Loucy (cell line): ENCODE data around the gene PON2.

Experiments used
- H2AFZ ChIP-seq: fragments of 200-600 bp; sonication (generic); 2 replicates; pipeline ENCODE4 v1.6.0; 2016; ENCODE audit warnings: antibody characterized with exemption, mild to moderate bottlenecking, low read length, moderate library complexity
- H3F3A ChIP-seq: fragments of 200-600 bp; 2 replicates; pipeline ENCODE4 v1.6.0; 2016; ENCODE audit warnings: antibody characterized with exemption, low read depth, mild to moderate bottlenecking
- H3K27me3 ChIP-seq: fragments of 200-600 bp; sonication (generic); 2 replicates; pipeline ENCODE4 v1.6.1; 2014; ENCODE audit warnings: low read length, mild to moderate bottlenecking; ENCODE audit not compliant: insufficient read depth, poor library complexity, severe bottlenecking
- H3K36me3 ChIP-seq: fragments of 200-600 bp; sonication (generic); 2 replicates; pipeline ENCODE4 v1.6.1; 2016; ENCODE audit warnings: low read length; ENCODE audit not compliant: insufficient read depth
- H3K4me1 ChIP-seq: fragments of 200-600 bp; sonication (generic); 2 replicates; pipeline ENCODE4 v1.5.1; 2014; ENCODE audit warnings: low read length, mild to moderate bottlenecking; ENCODE audit not compliant: insufficient read depth, poor library complexity, severe bottlenecking
- H3K4me2 ChIP-seq: fragments of 200-600 bp; sonication (generic); 2 replicates; pipeline ENCODE4 v1.6.0; 2014; ENCODE audit warnings: antibody characterized with exemption, low read length, low read depth, mild to moderate bottlenecking; ENCODE audit not compliant: poor library complexity, severe bottlenecking
- H3K4me3 ChIP-seq: fragments of 200-600 bp; sonication (generic); 2 replicates; pipeline ENCODE4 v1.5.1; 2014; ENCODE audit warnings: low read length, mild to moderate bottlenecking, mixed read lengths; ENCODE audit not compliant: poor library complexity, severe bottlenecking
- H3K79me2 ChIP-seq: fragments of 200-600 bp; sonication (generic); 2 replicates; pipeline ENCODE4 v1.6.1; 2014; ENCODE audit warnings: low read length; ENCODE audit not compliant: insufficient read depth
- H3K9ac ChIP-seq: fragments of 200-600 bp; sonication (generic); 2 replicates; pipeline ENCODE4 v1.6.0; 2014; ENCODE audit warnings: mild to moderate bottlenecking, low read depth, low read length, moderate library complexity; ENCODE audit not compliant: poor library complexity, severe bottlenecking
- H3K9me2 ChIP-seq: fragments of 200-600 bp; sonication (generic); replicated peaks from 2 replicates; pipeline ENCODE4 v1.6.1; 2016; ENCODE audit warnings: low read depth, low read length, mixed read lengths
- H3K9me3 ChIP-seq: fragments of 200-600 bp; sonication (generic); 2 replicates; pipeline ENCODE4 v1.6.1; 2014; ENCODE audit warnings: mild to moderate bottlenecking, antibody characterized with exemption, low read length, low read depth; ENCODE audit not compliant: insufficient read depth
- H4K20me1 ChIP-seq: fragments of 200-600 bp; sonication (generic); 2 replicates; pipeline ENCODE4 v1.6.0; 2014; ENCODE audit warnings: antibody characterized with exemption, low read length, mild to moderate bottlenecking; ENCODE audit not compliant: insufficient read depth, poor library complexity, severe bottlenecking
- EZH2phosphoT487 ChIP-seq: fragments of 200-600 bp; IDR thresholded peaks from 2 replicates; pipeline ENCODE4 v1.6.1; 2018; ENCODE audit warnings: antibody characterized with exemption, mild to moderate bottlenecking, moderate library complexity, borderline replicate concordance
- TF ChIP-seq, protein P1 (sequence below): fragments of 200-600 bp; sonication (generic); conservative IDR thresholded peaks from 2 replicates; pipeline ENCODE4 v1.5.1; 2014; ENCODE audit warnings: mild to moderate bottlenecking, antibody characterized with exemption, low read length

PON2 gene

DNA sequence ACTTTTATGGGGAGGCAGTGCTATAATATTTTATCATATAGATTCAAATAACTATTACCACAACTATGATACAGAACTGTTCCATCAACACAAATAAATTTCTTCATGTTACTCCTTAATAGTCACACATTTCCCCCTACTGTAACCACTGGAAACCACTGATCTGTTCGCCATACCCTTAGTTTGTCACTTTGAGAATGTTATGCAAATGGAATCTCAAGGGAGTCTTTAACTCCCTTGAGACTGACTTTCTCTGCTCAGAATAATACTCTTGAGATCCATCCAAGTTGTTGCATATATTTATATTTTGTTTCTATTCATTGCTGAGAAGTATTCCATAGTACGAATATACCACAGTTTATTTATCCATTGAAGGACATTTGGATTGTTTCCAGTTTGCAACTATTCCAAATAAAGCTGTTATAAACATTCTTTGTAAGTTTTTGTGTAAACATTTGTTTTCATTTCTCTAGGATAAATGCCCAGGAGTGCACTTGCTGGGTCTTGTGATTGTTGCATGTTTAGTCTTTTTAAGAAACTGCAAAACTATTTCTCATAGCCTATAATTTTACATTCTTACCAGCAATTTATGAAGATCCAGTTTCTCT, 19.7 kb upstream of the PON2 start:
- no peaks in the 10 kb centered on the region for H3K27me3 ChIP-seq

GRCh38 chr7:95446618-95447017, 11.8 kb upstream of the PON2 start:
- Histone ChIP-seq H3K9me2 (no peaks in the 10 kb centered on the region), H3K9ac (no peak overlapping the region), H3K9me3 (no peaks in the 10 kb centered on the region), H3K27me3 (no peaks in the 10 kb centered on the region), H3K36me3 (no peaks in the 10 kb centered on the region), H2AFZ (no peak overlapping the region), H3K4me3 (no peak overlapping the region), H3K4me2 (no peak overlapping the region), H3K79me2 (no peaks in the 10 kb centered on the region), H3F3A (no peaks in the 10 kb centered on the region), H4K20me1 (no peaks in the 10 kb centered on the region), H3K4me1 (no peaks in the 10 kb centered on the region)
- TF ChIP-seq EZH2phosphoT487 = no peak
- TF ChIP-seq, protein P1, sequence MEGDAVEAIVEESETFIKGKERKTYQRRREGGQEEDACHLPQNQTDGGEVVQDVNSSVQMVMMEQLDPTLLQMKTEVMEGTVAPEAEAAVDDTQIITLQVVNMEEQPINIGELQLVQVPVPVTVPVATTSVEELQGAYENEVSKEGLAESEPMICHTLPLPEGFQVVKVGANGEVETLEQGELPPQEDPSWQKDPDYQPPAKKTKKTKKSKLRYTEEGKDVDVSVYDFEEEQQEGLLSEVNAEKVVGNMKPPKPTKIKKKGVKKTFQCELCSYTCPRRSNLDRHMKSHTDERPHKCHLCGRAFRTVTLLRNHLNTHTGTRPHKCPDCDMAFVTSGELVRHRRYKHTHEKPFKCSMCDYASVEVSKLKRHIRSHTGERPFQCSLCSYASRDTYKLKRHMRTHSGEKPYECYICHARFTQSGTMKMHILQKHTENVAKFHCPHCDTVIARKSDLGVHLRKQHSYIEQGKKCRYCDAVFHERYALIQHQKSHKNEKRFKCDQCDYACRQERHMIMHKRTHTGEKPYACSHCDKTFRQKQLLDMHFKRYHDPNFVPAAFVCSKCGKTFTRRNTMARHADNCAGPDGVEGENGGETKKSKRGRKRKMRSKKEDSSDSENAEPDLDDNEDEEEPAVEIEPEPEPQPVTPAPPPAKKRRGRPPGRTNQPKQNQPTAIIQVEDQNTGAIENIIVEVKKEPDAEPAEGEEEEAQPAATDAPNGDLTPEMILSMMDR = no peak

More for the DNA sequence above, 19.7 kb upstream of the PON2 start:
- Histone ChIP-seq H3K9ac (no peak overlapping the region), H3K4me2 (no peak overlapping the region), H3K9me2 (0 out of 2 replicates have a peak, but pooled peaks cover 4% of the 10 kb centered on the region), H3K4me1 (no peaks in the 10 kb centered on the region), H3F3A (no peaks in the 10 kb centered on the region), H3K4me3 (no peak overlapping the region), H4K20me1 (no peaks in the 10 kb centered on the region), H3K36me3 (no peaks in the 10 kb centered on the region), H2AFZ (no peak overlapping the region), H3K79me2 (no peaks in the 10 kb centered on the region), H3K9me3 (no peaks in the 10 kb centered on the region)
- TF ChIP-seq, protein P1 = no peak
- no peak for TF ChIP-seq EZH2phosphoT487

- H3K79me2 ChIP-seq = no peaks in the 10 kb centered on the region
- H3K9me2 ChIP-seq = no peaks in the 10 kb centered on the region
- H3K9me3 ChIP-seq = no peaks in the 10 kb centered on the region
- H3K4me1 ChIP-seq = no peaks in the 10 kb centered on the region
- H3F3A ChIP-seq = no peaks in the 10 kb centered on the region
- no peaks in the 10 kb centered on the region for H4K20me1 ChIP-seq
- TF ChIP-seq EZH2phosphoT487 = no peak
- TF ChIP-seq, protein P1 = no peak
- H2AFZ ChIP-seq = no peak overlapping the region
- H3K4me2 ChIP-seq = no peak overlapping the region
- H3K9ac ChIP-seq = no peak overlapping the region
- H3K4me3 ChIP-seq = no peak overlapping the region
- no peaks in the 10 kb centered on the region for H3K27me3 ChIP-seq
- no peaks in the 10 kb centered on the region for H3K36me3 ChIP-seq
Observed at GRCh38 chr7:95444796-95445195, 10.0 kb upstream of the PON2 start.
